H1 (cell line): ENCODE data around the gene P3H3. TPM values are rescaled to one million over a fixed set of nuclear protein-coding genes. Genes with fewer than 3 reads are reported as not detected.
A peak's percentile ranks its signal among the peaks of the same experiment; 100 is the strongest.

Source experiments
- BCL11A ChIP-seq, 2 experiments: IDR thresholded peaks; one replicate each; pipeline ENCODE4 v1.6.1; 2011; ENCODE audit warnings: low read depth in 2 of 2, low read length in 2 of 2, mild to moderate bottlenecking in 2 of 2
- CREB1 ChIP-seq: IDR thresholded peaks from 2 replicates; pipeline ENCODE4 v1.6.1; 2012; ENCODE audit warnings: inconsistent platforms
- CTCF ChIP-seq, 3 experiments: IDR thresholded peaks; 1 replicate in 2 of 3; 2 replicates in 1 of 3; pipeline versions ENCODE4 v1.5.1 to v1.6.1; 2011; ENCODE audit warnings: low read length in 3 of 3, mild to moderate bottlenecking in 3 of 3, inconsistent platforms in 2 of 3, low read depth in 1 of 3, moderate library complexity in 1 of 3; ENCODE audit not compliant: insufficient read depth in 1 of 3; ENCODE audit errors: control extremely low read depth in 1 of 3
- EP300 ChIP-seq, 2 experiments: IDR thresholded peaks; 1 replicate in 1 of 2; 2 replicates in 1 of 2; pipeline ENCODE4 v1.6.1; 2011 to 2012; ENCODE audit warnings: low read depth in 2 of 2, low read length in 2 of 2, mild to moderate bottlenecking in 2 of 2, borderline replicate concordance in 1 of 2, inconsistent platforms in 1 of 2, moderate library complexity in 1 of 2
- EZH2 ChIP-seq: fragments of 200-600 bp; sonication (generic); IDR thresholded peaks from 2 replicates; pipeline ENCODE4 v1.7.1; 2012; ENCODE audit warnings: low read depth, mild to moderate bottlenecking, moderate library complexity, low read length, inconsistent platforms; ENCODE audit not compliant: severe bottlenecking
- FOSL1 ChIP-seq: IDR thresholded peaks from 2 replicates; pipeline ENCODE4 v1.6.1; 2011; ENCODE audit warnings: mild to moderate bottlenecking, low read depth, low read length, moderate library complexity; ENCODE audit not compliant: insufficient read depth
- HDAC2 ChIP-seq, 2 experiments: fragments of 300-600 bp in 1 of 2; sonication (generic) in 1 of 2; IDR thresholded peaks; 2 replicates each; pipeline ENCODE4 v1.6.1; 2011 to 2012; ENCODE audit warnings: low read depth in 2 of 2, low read length in 2 of 2, mild to moderate bottlenecking in 2 of 2, moderate library complexity in 2 of 2, borderline replicate concordance in 1 of 2, inconsistent platforms in 1 of 2
- HDAC6 ChIP-seq: IDR thresholded peaks from one replicate; pipeline ENCODE4 v1.7.1; 2012; ENCODE audit warnings: low read depth, mild to moderate bottlenecking, inconsistent platforms, low read length, moderate library complexity
- JUND ChIP-seq: IDR thresholded peaks from 2 replicates; pipeline ENCODE4 v1.6.1; 2011; ENCODE audit warnings: mild to moderate bottlenecking, improper control_type of control experiment, low read length
- MAFK ChIP-seq: IDR thresholded peaks from 2 replicates; pipeline ENCODE4 v1.6.1; 2012; ENCODE audit warnings: low read depth, mild to moderate bottlenecking, improper control_type of control experiment, low read length
- POLR2A ChIP-seq, 2 experiments: IDR thresholded peaks; 1 replicate in 1 of 2; 2 replicates in 1 of 2; pipeline ENCODE4 v1.6.1; 2011; ENCODE audit warnings: low read depth in 2 of 2, low read length in 2 of 2, mild to moderate bottlenecking in 2 of 2; ENCODE audit errors: control extremely low read depth in 1 of 2
- POLR2AphosphoS5 ChIP-seq: IDR thresholded peaks from 2 replicates; pipeline ENCODE4 v1.6.1; 2011; ENCODE audit warnings: low read depth, low read length
- RBBP5 ChIP-seq: IDR thresholded peaks from 2 replicates; pipeline ENCODE4 v1.7.1; 2012; ENCODE audit warnings: low read depth, mild to moderate bottlenecking, inconsistent platforms, low read length, moderate library complexity, borderline replicate concordance
- RNF2 ChIP-seq: fragments of 200-900, 300-1000 bp; sonication (generic); IDR thresholded peaks from 2 replicates; pipeline ENCODE4 v1.7.1; 2016; ENCODE audit warnings: borderline replicate concordance, low read depth, mild to moderate bottlenecking, antibody characterized with exemption, low read length; ENCODE audit not compliant: poor library complexity, severe bottlenecking; ENCODE audit errors: missing control alignments
- RXRA ChIP-seq: IDR thresholded peaks from 2 replicates; pipeline ENCODE4 v1.6.1; 2011; ENCODE audit warnings: low read depth, mild to moderate bottlenecking, low read length, moderate library complexity; ENCODE audit not compliant: insufficient read depth
- SAP30 ChIP-seq: fragments of 300-600 bp; sonication (generic); IDR thresholded peaks from 2 replicates; pipeline ENCODE4 v1.7.1; 2012; ENCODE audit warnings: low read length, moderate library complexity, mild to moderate bottlenecking, inconsistent platforms; ENCODE audit not compliant: insufficient read depth, insufficient replicate concordance
- SIX5 ChIP-seq: IDR thresholded peaks from 2 replicates; pipeline ENCODE4 v1.6.1; 2011; ENCODE audit warnings: mild to moderate bottlenecking, low read depth, low read length
- SUZ12 ChIP-seq: fragments of 200-600 bp; sonication (generic); IDR thresholded peaks from 2 replicates; pipeline ENCODE4 v1.6.1; 2012; ENCODE audit warnings: mild to moderate bottlenecking, inconsistent platforms, low read length, moderate library complexity, mixed read lengths
- TBP ChIP-seq: IDR thresholded peaks from 2 replicates; pipeline ENCODE4 v1.6.1; 2011; ENCODE audit warnings: low read depth, low read length, improper control_type of control experiment
- YY1 ChIP-seq: IDR thresholded peaks from 2 replicates; pipeline ENCODE4 v1.6.1; 2011; ENCODE audit warnings: low read depth, mild to moderate bottlenecking, low read length
- ZNF274 ChIP-seq: IDR thresholded peaks from 2 replicates; pipeline ENCODE4 v1.7.0; 2012; ENCODE audit warnings: low read length, borderline replicate concordance; ENCODE audit errors: extremely low read depth
- polyA plus RNA-seq, 7 experiments: library from polyadenylated mRNA; depleted of rRNA in 3 of 7; stranded (reverse) in 5 of 7; unstranded in 2 of 7; fragments of >200 nt in 5 of 7; fragments of 200-250 nt in 2 of 7; gene quantifications; 1 replicate in 5 of 7; 2 replicates in 1 of 7; 4 replicates in 1 of 7; pipeline versions ENCODE4 v1.2.1 to v1.2.3, GENCODE V29; 2011 to 2013; ENCODE audit warnings: missing spikeins in 2 of 7, mixed read lengths in 2 of 7
- total RNA-seq: library from RNA; stranded (reverse); fragmentation: NEBNext Ultra II Directional; extraction: Animal tissue kit (Norgen Biotek cat#: 25700); gene quantifications from 2 replicates; pipeline ENCODE4 v1.2.1, GENCODE V29; 2021

Gene P3H3
- total and polyA plus RNA-seq, 2 of the 8 experiments (the other 6 are each of a cell fraction or from before 2014, with no cell fraction given): 22.9 to 43.5 TPM

- TF ChIP-seq RNF2 (no peak), CTCF (IDR thresholded peaks at IDR 0.05; ENCODE audit: control extremely low read depth in 1 of 3, insufficient read depth in 1 of 3, low read depth in 1 of 3, low read length in 3 of 3) (no peak), POLR2A (IDR thresholded peaks at IDR 0.05; ENCODE audit: control extremely low read depth in 1 of 2, low read depth in 2 of 2, low read length in 2 of 2) (peak in 1 of 2 experiments; percentile 79; a peak in 2 of 3 replicates), SIX5 (peak; percentile 99), RBBP5 (peak; percentile 79; the same call in 1 of the 2 replicates), CREB1 (peak; percentile 86), EZH2 (no peak), YY1 (peak; percentile 84; the same call in 1 of the 2 replicates), HDAC2 (IDR thresholded peaks at IDR 0.05; ENCODE audit: borderline replicate concordance in 1 of 2, low read depth in 2 of 2, low read length in 2 of 2) (peak in 1 of 2 experiments; percentile 7; a peak in 1 of 4 replicates), HDAC6 (no peak), BCL11A (IDR thresholded peaks at IDR 0.05; ENCODE audit: low read depth in 2 of 2, low read length in 2 of 2) (no peak), TBP (no peak), FOSL1 (no peak), MAFK (no peak), SAP30 (peak; percentile 23), ZNF274 (no peak), SUZ12 (no peak), RXRA (no peak), JUND (no peak), POLR2AphosphoS5 (peak; percentile 74; the same call in 1 of the 2 replicates), EP300 (IDR thresholded peaks at IDR 0.05; ENCODE audit: borderline replicate concordance in 1 of 2, low read depth in 2 of 2, low read length in 2 of 2) (no peak)
Measured at GRCh38 chr12:6851921-6852650, 23.9 kb downstream of the P3H3 start, which contains the start of gene USP5 (continued).
